MM.1S (cell line): ENCODE results near the gene KLRF2.

Source experiments
- DNase-seq: peaks from one replicate; pipeline ENCODE4 v3.0.0-alpha.2; 2015
- H2AFZ ChIP-seq: fragments of 300-600 bp; sonication (generic); 2 replicates; pipeline ENCODE4 v1.6.0; 2016; ENCODE audit warnings: antibody characterized with exemption, low read length
- H3F3A ChIP-seq: fragments of 300-600 bp; sonication (generic); 2 replicates; pipeline ENCODE4 v1.6.1; 2016; ENCODE audit warnings: mild to moderate bottlenecking, antibody characterized with exemption, low read length, moderate library complexity, mixed read lengths; ENCODE audit not compliant: insufficient read depth
- H3K27ac ChIP-seq: fragments of 300-600 bp; sonication (generic); 2 replicates; pipeline ENCODE4 v1.5.1; 2016; ENCODE audit warnings: mild to moderate bottlenecking, low read length
- H3K27me3 ChIP-seq: fragments of 300-600 bp; sonication (generic); replicated peaks from 2 replicates; pipeline ENCODE4 v1.6.0; 2016; ENCODE audit warnings: low read length; ENCODE audit not compliant: insufficient read depth
- H3K36me3 ChIP-seq: fragments of 300-600 bp; sonication (generic); replicated peaks from 2 replicates; pipeline ENCODE4 v1.6.1; 2016; ENCODE audit warnings: mild to moderate bottlenecking, low read length, mixed read lengths; ENCODE audit not compliant: insufficient read depth
- H3K4me1 ChIP-seq: fragments of 300-600 bp; sonication (generic); 2 replicates; pipeline ENCODE4 v1.6.1; 2016; ENCODE audit warnings: low read length, mixed read lengths
- H3K4me2 ChIP-seq: fragments of 300-600 bp; sonication (generic); 2 replicates; pipeline ENCODE4 v1.6.0; 2016; ENCODE audit warnings: low read depth, low read length
- H3K4me3 ChIP-seq: fragments of 300-600 bp; sonication (generic); 2 replicates; pipeline ENCODE4 v1.5.1; 2016; ENCODE audit warnings: low read length, mixed read lengths
- H3K79me2 ChIP-seq: fragments of 300-600 bp; sonication (generic); 2 replicates; pipeline ENCODE4 v1.6.1; 2016; ENCODE audit warnings: mixed run types, low read length, mixed read lengths
- H3K9ac ChIP-seq: fragments of 300-600 bp; sonication (generic); 2 replicates; pipeline ENCODE4 v1.6.1; 2016; ENCODE audit warnings: low read length, mixed read lengths
- H3K9me2 ChIP-seq: fragments of 300-600 bp; sonication (generic); replicated peaks from 2 replicates; pipeline ENCODE4 v1.6.1; 2016; ENCODE audit warnings: mild to moderate bottlenecking, low read length, mixed read lengths; ENCODE audit not compliant: insufficient read depth
- H3K9me3 ChIP-seq: fragments of 300-600 bp; sonication (generic); replicated peaks from 2 replicates; pipeline ENCODE4 v1.6.1; 2016; ENCODE audit warnings: mild to moderate bottlenecking, low read length, mixed read lengths; ENCODE audit not compliant: insufficient read depth
- H4K20me1 ChIP-seq: fragments of 300-600 bp; sonication (generic); 2 replicates; pipeline ENCODE4 v1.6.1; 2016; ENCODE audit warnings: mild to moderate bottlenecking, low read length, moderate library complexity, mixed read lengths; ENCODE audit not compliant: insufficient read depth
- EZH2 ChIP-seq: fragments of 300-600 bp; sonication (generic); optimal IDR thresholded peaks from 2 replicates; pipeline ENCODE3; 2017; ENCODE audit warnings: low read depth, mild to moderate bottlenecking, antibody characterized with exemption, low read length, mixed read lengths
- EZH2phosphoT487 ChIP-seq: fragments of 300-600 bp; sonication (generic); IDR thresholded peaks from 2 replicates; pipeline ENCODE4 v1.6.1; 2018; ENCODE audit warnings: antibody characterized with exemption, low read length
- TF ChIP-seq, protein P1 (sequence below): fragments of 300-600 bp; sonication (generic); IDR thresholded peaks from 2 replicates; pipeline ENCODE4 v1.5.1; 2016; ENCODE audit warnings: antibody characterized with exemption, low read length, mixed read lengths

KLRF2 gene

DNA sequence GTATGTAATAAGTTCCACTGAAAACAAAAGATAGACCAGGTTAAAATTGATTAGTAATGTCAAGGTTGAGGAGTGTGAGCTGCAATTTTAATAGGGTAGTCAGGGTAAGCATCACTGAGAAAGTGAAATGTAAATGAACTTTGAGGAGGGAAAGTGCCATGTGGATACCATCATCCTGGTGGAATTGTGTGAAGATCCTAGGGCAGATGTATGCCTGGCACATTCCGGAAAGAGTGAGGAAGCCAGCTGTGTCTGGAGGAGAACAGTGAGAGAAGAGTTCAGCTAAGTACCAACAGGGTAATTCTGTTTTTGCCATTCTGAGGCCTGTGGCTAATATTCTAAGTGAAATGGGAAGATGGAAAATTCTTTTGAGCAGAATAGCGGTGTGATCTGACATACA lies 53.7 kb downstream of the KLRF2 start:
- Histone ChIP-seq H4K20me1 (no peaks in the 10 kb centered on the region), H3K4me2 (no peak overlapping the region), H3K36me3 (no peaks in the 10 kb centered on the region), H3F3A (no peaks in the 10 kb centered on the region), H3K9me3 (no peaks in the 10 kb centered on the region), H3K27me3 (no peaks in the 10 kb centered on the region), H3K79me2 (no peaks in the 10 kb centered on the region), H3K9ac (no peak overlapping the region), H3K4me1 (no peaks in the 10 kb centered on the region), H2AFZ (no peak overlapping the region), H3K9me2 (no peaks in the 10 kb centered on the region), H3K27ac (no peak overlapping the region), H3K4me3 (no peak overlapping the region)
- TF ChIP-seq, protein P1, sequence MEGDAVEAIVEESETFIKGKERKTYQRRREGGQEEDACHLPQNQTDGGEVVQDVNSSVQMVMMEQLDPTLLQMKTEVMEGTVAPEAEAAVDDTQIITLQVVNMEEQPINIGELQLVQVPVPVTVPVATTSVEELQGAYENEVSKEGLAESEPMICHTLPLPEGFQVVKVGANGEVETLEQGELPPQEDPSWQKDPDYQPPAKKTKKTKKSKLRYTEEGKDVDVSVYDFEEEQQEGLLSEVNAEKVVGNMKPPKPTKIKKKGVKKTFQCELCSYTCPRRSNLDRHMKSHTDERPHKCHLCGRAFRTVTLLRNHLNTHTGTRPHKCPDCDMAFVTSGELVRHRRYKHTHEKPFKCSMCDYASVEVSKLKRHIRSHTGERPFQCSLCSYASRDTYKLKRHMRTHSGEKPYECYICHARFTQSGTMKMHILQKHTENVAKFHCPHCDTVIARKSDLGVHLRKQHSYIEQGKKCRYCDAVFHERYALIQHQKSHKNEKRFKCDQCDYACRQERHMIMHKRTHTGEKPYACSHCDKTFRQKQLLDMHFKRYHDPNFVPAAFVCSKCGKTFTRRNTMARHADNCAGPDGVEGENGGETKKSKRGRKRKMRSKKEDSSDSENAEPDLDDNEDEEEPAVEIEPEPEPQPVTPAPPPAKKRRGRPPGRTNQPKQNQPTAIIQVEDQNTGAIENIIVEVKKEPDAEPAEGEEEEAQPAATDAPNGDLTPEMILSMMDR, result no peak
- TF ChIP-seq EZH2 (no peak), EZH2phosphoT487 (no peak)
- DNase-seq, result no peak

DNA sequence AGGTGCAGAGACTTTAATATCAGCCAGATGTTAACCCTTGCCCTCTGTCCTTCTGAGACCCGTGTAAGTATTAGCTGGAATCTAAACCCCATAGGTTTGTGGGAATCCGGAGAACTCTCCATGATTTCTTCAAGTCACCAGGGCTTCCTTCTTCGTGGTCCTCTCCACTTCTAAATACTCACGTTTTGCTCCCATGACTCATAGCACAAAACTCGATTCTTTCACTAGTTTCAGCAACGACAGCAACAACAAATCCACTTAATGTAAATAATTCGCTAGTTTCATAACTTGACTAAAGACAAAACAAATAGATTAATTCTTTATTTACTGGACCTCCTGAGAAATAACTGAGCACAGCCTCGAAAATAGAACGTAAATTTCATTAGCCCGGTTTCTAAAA lies 55.3 kb downstream of the KLRF2 start:
- TF ChIP-seq EZH2phosphoT487 (no peak), EZH2 (no peak)
- TF ChIP-seq, protein P1, result no peak
- Histone ChIP-seq H3K79me2 (no peaks in the 10 kb centered on the region), H3K27ac (no peak overlapping the region), H3K9me2 (no peaks in the 10 kb centered on the region), H3K9me3 (no peaks in the 10 kb centered on the region), H3K36me3 (no peaks in the 10 kb centered on the region), H4K20me1 (no peaks in the 10 kb centered on the region), H3K4me2 (peak overlapping the region; percentile 38), H3F3A (no peaks in the 10 kb centered on the region), H2AFZ (no peak overlapping the region), H3K27me3 (peaks cover 9% of the 10 kb centered on the region), H3K4me3 (no peak overlapping the region), H3K9ac (no peak overlapping the region), H3K4me1 (no peaks in the 10 kb centered on the region)
- no peak for DNase-seq

DNA sequence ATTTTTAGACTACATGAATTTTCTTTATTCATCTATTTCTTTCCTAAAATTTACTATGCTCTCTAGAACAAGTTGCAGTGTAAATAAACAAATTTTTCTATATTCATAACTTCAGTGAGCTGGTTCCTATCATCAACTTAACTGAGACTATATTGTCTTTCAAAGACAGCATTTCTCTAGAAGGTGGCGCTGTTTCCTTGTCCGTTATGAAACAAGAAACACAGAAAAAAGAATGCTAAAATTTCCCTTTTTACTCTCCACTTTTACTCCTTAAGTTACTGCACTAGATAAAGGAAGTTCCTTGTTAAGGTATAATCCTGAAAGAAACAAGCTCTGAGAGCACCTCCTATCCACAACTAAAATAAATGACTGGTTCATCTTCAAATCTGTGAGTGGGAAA lies 59.1 kb downstream of the KLRF2 start:
- Histone ChIP-seq H3K36me3 (no peaks in the 10 kb centered on the region), H3K9me2 (no peaks in the 10 kb centered on the region), H3K4me1 (no peaks in the 10 kb centered on the region), H2AFZ (no peak overlapping the region), H3K79me2 (no peaks in the 10 kb centered on the region), H4K20me1 (no peaks in the 10 kb centered on the region), H3K4me3 (no peak overlapping the region), H3K9me3 (no peaks in the 10 kb centered on the region), H3K9ac (no peak overlapping the region), H3K27ac (no peak overlapping the region), H3K4me2 (no peak overlapping the region), H3F3A (no peaks in the 10 kb centered on the region), H3K27me3 (peaks cover 15% of the 10 kb centered on the region)
- DNase-seq, result peak; percentile 63
- TF ChIP-seq EZH2 (no peak), EZH2phosphoT487 (no peak)
- TF ChIP-seq, protein P1, result peak; percentile 61
